Mesothelial cell of epicardium (in vitro differentiated cells): ENCODE data around the gene ATP8B3. TPM values are rescaled to one million over a fixed set of nuclear protein-coding genes. Genes with fewer than 3 reads are reported as not detected.

ENCODE experiments used
- DNase-seq, 2 experiments: peaks; one replicate each; pipeline ENCODE4 v3.0.0; 2021; ENCODE audit warnings: low spot score in 2 of 2; ENCODE audit not compliant: unreplicated experiment in 2 of 2
- H3K27ac Mint-ChIP-seq: 2 replicates; pipeline ENCODE4 v1.8.0; 2021; ENCODE audit warnings: mixed read lengths
- H3K27me3 Mint-ChIP-seq: 2 replicates; pipeline ENCODE4 v1.8.0; 2021; ENCODE audit warnings: low read depth, mixed read lengths
- H3K36me3 Mint-ChIP-seq: 2 replicates; pipeline ENCODE4 v1.8.0; 2021; ENCODE audit warnings: mixed read lengths
- H3K4me1 Mint-ChIP-seq: 2 replicates; pipeline ENCODE4 v1.8.0; 2021; ENCODE audit warnings: mixed read lengths
- H3K4me3 Mint-ChIP-seq: 2 replicates; pipeline ENCODE4 v1.8.0; 2021; ENCODE audit warnings: mild to moderate bottlenecking, moderate library complexity, mixed read lengths
- H3K9me3 Mint-ChIP-seq: 2 replicates; pipeline ENCODE4 v1.8.0; 2021; ENCODE audit warnings: mixed read lengths
- CTCF ChIP-seq: fragments of 200-600 bp; sonication (generic); IDR thresholded peaks from one replicate; pipeline ENCODE4 v1.5.0; 2021; ENCODE audit warnings: antibody characterized with exemption; ENCODE audit not compliant: unreplicated experiment
- total RNA-seq: library from RNA; stranded (reverse); gene quantifications from 3 replicates; pipeline ENCODE4 v1.2.1, GENCODE V29; 2021

Gene ATP8B3
- total RNA-seq, 1 donor from 2014 or later: 2.2 TPM

- no peak for DNase-seq
- Mint-ChIP-seq H3K4me1 (no peaks in the 10 kb centered on the region), H3K4me3 (no peak overlapping the region), H3K36me3 (peaks cover 2% of the 10 kb centered on the region), H3K27ac (no peak overlapping the region), H3K27me3 (peaks cover 94% of the 10 kb centered on the region), H3K9me3 (peaks cover 16% of the 10 kb centered on the region)
- TF ChIP-seq CTCF: no peak
Measured at GRCh38 chr19:1770866-1771576, 41.1 kb downstream of the ATP8B3 start.

GRCh38 chr19:1769645-1769985 lies 42.5 kb downstream of the ATP8B3 start:
- H3K36me3 Mint-ChIP-seq: peaks cover 2% of the 10 kb centered on the region
- no peak overlapping the region for H3K27ac Mint-ChIP-seq
- peaks cover 16% of the 10 kb centered on the region for H3K9me3 Mint-ChIP-seq
- DNase-seq: no peak
- TF ChIP-seq CTCF: no peak
- H3K4me1 Mint-ChIP-seq: no peaks in the 10 kb centered on the region
- peaks cover 97% of the 10 kb centered on the region for H3K27me3 Mint-ChIP-seq
- H3K4me3 Mint-ChIP-seq: no peak overlapping the region

- no peak for DNase-seq
- peaks cover 2% of the 10 kb centered on the region for H3K36me3 Mint-ChIP-seq
- H3K27me3 Mint-ChIP-seq: peaks cover 97% of the 10 kb centered on the region
- H3K27ac Mint-ChIP-seq: no peak overlapping the region
- no peaks in the 10 kb centered on the region for H3K4me1 Mint-ChIP-seq
- H3K9me3 Mint-ChIP-seq: peaks cover 16% of the 10 kb centered on the region
- TF ChIP-seq CTCF: no peak
- no peak overlapping the region for H3K4me3 Mint-ChIP-seq
Measured at GRCh38 chr19:1768918-1769644, 43.0 kb downstream of the ATP8B3 start.

GRCh38 chr19:1768248-1768647 lies 43.8 kb downstream of the ATP8B3 start:
- peaks cover 97% of the 10 kb centered on the region for H3K27me3 Mint-ChIP-seq
- DNase-seq: no peak
- H3K4me1 Mint-ChIP-seq: no peaks in the 10 kb centered on the region
- peaks cover 16% of the 10 kb centered on the region for H3K9me3 Mint-ChIP-seq
- H3K27ac Mint-ChIP-seq: no peak overlapping the region
- no peak overlapping the region for H3K4me3 Mint-ChIP-seq
- no peak for TF ChIP-seq CTCF
- H3K36me3 Mint-ChIP-seq: peaks cover 3% of the 10 kb centered on the region

- H3K27me3 Mint-ChIP-seq: peaks cover 97% of the 10 kb centered on the region
- H3K4me1 Mint-ChIP-seq: no peaks in the 10 kb centered on the region
- H3K4me3 Mint-ChIP-seq: no peak overlapping the region
- H3K27ac Mint-ChIP-seq: no peak overlapping the region
- TF ChIP-seq CTCF: peak; percentile 94
- peaks cover 3% of the 10 kb centered on the region for H3K36me3 Mint-ChIP-seq
- peaks cover 16% of the 10 kb centered on the region for H3K9me3 Mint-ChIP-seq
- DNase-seq: peak in 1 of 2 experiments; percentile 86
Measured at GRCh38 chr19:1767464-1767933, 44.6 kb downstream of the ATP8B3 start.
